ENCODE data around the gene DNAJC24. TPM values are rescaled to one million over a fixed set of nuclear protein-coding genes. Genes with fewer than 3 reads are reported as not detected.

The DNAJC24 gene
- total RNA-seq, 2 experiments from 2014 or later, result 6.5 to 7.5 TPM

GRCh38 chr11:31404614-31405013 is 35.0 kb downstream of the DNAJC24 start:
- Mint-ChIP-seq H3K36me3 (ENCODE audit: low read depth) (peaks cover 26% of the 10 kb centered on the region), H3K9me3 (no peaks in the 10 kb centered on the region), H3K27me3 (no peaks in the 10 kb centered on the region), H3K27ac (no peak overlapping the region), H3K4me1 (ENCODE audit: low read depth) (no peaks in the 10 kb centered on the region), H3K4me3 (no peak overlapping the region)
- no peaks in the 10 kb centered on the region for H3K36me3 ChIP-seq (ENCODE audit: insufficient read depth, low read length)
- DNase-seq (no peak), ATAC-seq (ENCODE audit: poor library complexity) (no peak)
- no peaks in the 10 kb centered on the region for H3K4me1 ChIP-seq (ENCODE audit: insufficient read depth, low read length)
- intact Hi-C loops (cut with DNase I, micrococcal nuclease), result no loop called here
- no peak overlapping the region for H3K27ac ChIP-seq (ENCODE audit: low read depth in 1 of 2, low read length in 2 of 2)
- H3K27me3 ChIP-seq (ENCODE audit: control insufficient read depth in 1 of 2, insufficient read depth in 2 of 2, low read length in 2 of 2), result no peaks in the 10 kb centered on the region
- TF ChIP-seq CTCF (IDR thresholded peaks at IDR 0.05), result no peak
- POLR2A ChIA-PET, result no interaction called here
- H3K4me3 ChIP-seq (ENCODE audit: low read length), result no peak overlapping the region
- CTCF ChIA-PET, result no interaction called here
- no peaks in the 10 kb centered on the region for H3K9me3 ChIP-seq (ENCODE audit: control insufficient read depth in 1 of 2, insufficient read depth in 1 of 2, low read length in 2 of 2)

GRCh38 chr11:31408201-31408600 is 38.5 kb downstream of the DNAJC24 start:
- intact Hi-C loops (cut with DNase I, micrococcal nuclease), result no loop called here
- Mint-ChIP-seq H3K9me3 (peaks cover 2% of the 10 kb centered on the region), H3K27ac (no peak overlapping the region), H3K4me3 (no peak overlapping the region), H3K36me3 (ENCODE audit: low read depth) (peaks cover 16% of the 10 kb centered on the region), H3K27me3 (no peaks in the 10 kb centered on the region), H3K4me1 (ENCODE audit: low read depth) (no peaks in the 10 kb centered on the region)
- no peak for TF ChIP-seq CTCF (IDR thresholded peaks at IDR 0.05)
- Histone ChIP-seq H3K4me1 (ENCODE audit: insufficient read depth, low read length) (no peaks in the 10 kb centered on the region), H3K27ac (ENCODE audit: low read depth in 1 of 2, low read length in 2 of 2) (no peak overlapping the region), H3K9me3 (ENCODE audit: control insufficient read depth in 1 of 2, insufficient read depth in 1 of 2, low read length in 2 of 2) (no peaks in the 10 kb centered on the region), H3K36me3 (ENCODE audit: insufficient read depth, low read length) (no peaks in the 10 kb centered on the region), H3K27me3 (ENCODE audit: control insufficient read depth in 1 of 2, insufficient read depth in 2 of 2, low read length in 2 of 2) (no peaks in the 10 kb centered on the region), H3K4me3 (ENCODE audit: low read length) (no peak overlapping the region)
- POLR2A ChIA-PET, result no interaction called here
- CTCF ChIA-PET, result no interaction called here
- no peak for DNase-seq
- ATAC-seq (ENCODE audit: poor library complexity), result no peak

- peaks cover 33% of the 10 kb centered on the region for H3K36me3 Mint-ChIP-seq (ENCODE audit: low read depth)
- H3K27me3 ChIP-seq (ENCODE audit: control insufficient read depth in 1 of 2, insufficient read depth in 2 of 2, low read length in 2 of 2), result no peaks in the 10 kb centered on the region
- POLR2A ChIA-PET, result no interaction called here
- H3K4me1 Mint-ChIP-seq (ENCODE audit: low read depth), result no peaks in the 10 kb centered on the region
- H3K36me3 ChIP-seq (ENCODE audit: insufficient read depth, low read length), result peaks cover 11% of the 10 kb centered on the region
- H3K9me3 Mint-ChIP-seq, result peaks cover 2% of the 10 kb centered on the region
- no peak overlapping the region for H3K27ac Mint-ChIP-seq
- H3K9me3 ChIP-seq (ENCODE audit: control insufficient read depth in 1 of 2, insufficient read depth in 1 of 2, low read length in 2 of 2), result no peaks in the 10 kb centered on the region
- intact Hi-C loops (cut with DNase I, micrococcal nuclease), result no loop called here
- no peak overlapping the region for H3K4me3 Mint-ChIP-seq
- no peaks in the 10 kb centered on the region for H3K27me3 Mint-ChIP-seq
- H3K27ac ChIP-seq (ENCODE audit: low read depth in 1 of 2, low read length in 2 of 2), result no peak overlapping the region
- H3K4me1 ChIP-seq (ENCODE audit: insufficient read depth, low read length), result no peaks in the 10 kb centered on the region
- no peak for TF ChIP-seq CTCF (IDR thresholded peaks at IDR 0.05)
- CTCF ChIA-PET, result no interaction called here
- ATAC-seq (ENCODE audit: poor library complexity) (no peak), DNase-seq (no peak)
- H3K4me3 ChIP-seq (ENCODE audit: low read length), result no peak overlapping the region
Measured at GRCh38 chr11:31412946-31413345, 43.3 kb downstream of the DNAJC24 start.

Data from CD4-positive, alpha-beta T cell (primary cell).